Activated T-cell treated with anti-CD3 and anti-CD28 coated beads, Interleukin-2, amount 50 U/mL, for 72 hours (primary cell): ENCODE results near the gene MDN1. TPM values are rescaled to one million over a fixed set of nuclear protein-coding genes. Genes with fewer than 3 reads are reported as not detected.
"Not testable (repeated sequence)": the region's sequence is repeated elsewhere in the genome, so short reads cannot be mapped to it uniquely, and the experiment has no call there.

ENCODE experiments used
- ATAC-seq, 2 donors: fragments of 150-1000 bp; cut with Tn5 transposase; replicated peaks in 1 of 2; 2 replicates each; pipeline ENCODE4 v1.10.0; 2021; ENCODE audit warnings: moderate library complexity in 2 of 2, mild to moderate bottlenecking in 1 of 2
- DNase-seq, 2 donors: peaks; one replicate each; pipeline ENCODE4 v3.0.0; 2021 to 2022; ENCODE audit warnings: mixed read lengths in 1 of 2
- H3K27ac Mint-ChIP-seq: one replicate; pipeline ENCODE4 v1.8.0; 2022; ENCODE audit warnings: mild to moderate bottlenecking, moderate library complexity, mixed read lengths
- H3K27me3 Mint-ChIP-seq: one replicate; pipeline ENCODE4 v1.8.0; 2022; ENCODE audit warnings: low read depth, mixed read lengths
- H3K36me3 Mint-ChIP-seq, 2 donors: one replicate each; pipeline ENCODE4 v1.8.0; 2022; ENCODE audit warnings: mixed read lengths in 2 of 2, mild to moderate bottlenecking in 1 of 2; ENCODE audit not compliant: insufficient read depth in 2 of 2
- H3K4me1 Mint-ChIP-seq: one replicate; pipeline ENCODE4 v1.8.0; 2022; ENCODE audit warnings: low read depth, mixed read lengths
- H3K4me3 Mint-ChIP-seq, 2 donors: one replicate each; pipeline ENCODE4 v1.8.0; 2022; ENCODE audit warnings: mild to moderate bottlenecking in 2 of 2, mixed read lengths in 2 of 2, moderate library complexity in 2 of 2
- H3K9me3 Mint-ChIP-seq, 2 donors: one replicate each; pipeline ENCODE4 v1.8.0; 2022; ENCODE audit warnings: mixed read lengths in 2 of 2
- total RNA-seq, 2 donors: library from RNA; stranded (reverse); gene quantifications; one replicate each; pipeline ENCODE4 v1.2.3, GENCODE V29; 2022

MDN1 gene
- total RNA-seq, 2 donors from 2014 or later: 41.0 to 48.2 TPM

- ATAC-seq (no peak), DNase-seq (no peak)
- Mint-ChIP-seq H3K36me3 (peaks cover 0 to 26% of the 10 kb centered on the region in 2 donors), H3K27me3 (no peaks in the 10 kb centered on the region), H3K4me3 (no peak overlapping the region), H3K9me3 (no peaks in the 10 kb centered on the region), H3K27ac (peak overlapping the region; percentile 68), H3K4me1 (peaks cover 15% of the 10 kb centered on the region)
Measured at GRCh38 chr6:89799756-89800155, 19.8 kb downstream of the MDN1 start.

DNA sequence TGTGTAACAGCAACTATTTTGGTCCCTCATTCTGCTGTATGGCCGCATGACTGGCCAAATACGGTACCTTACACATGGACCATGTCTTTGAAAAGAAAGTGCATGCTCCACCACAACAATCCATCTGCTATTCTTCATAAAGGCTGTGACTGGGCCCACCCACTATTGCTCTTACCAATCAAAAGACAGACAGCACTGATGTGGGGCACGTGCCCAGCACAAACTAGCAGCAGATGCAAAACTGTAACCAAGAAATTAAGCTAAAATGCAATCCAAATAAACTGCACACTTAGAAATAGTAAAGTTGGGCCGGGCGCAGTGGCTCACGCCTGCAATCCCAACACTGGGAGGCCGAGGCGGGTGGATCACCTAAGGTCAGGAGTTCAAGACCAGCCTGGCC, 20.5 kb downstream of the MDN1 start:
- no peak for ATAC-seq

DNA sequence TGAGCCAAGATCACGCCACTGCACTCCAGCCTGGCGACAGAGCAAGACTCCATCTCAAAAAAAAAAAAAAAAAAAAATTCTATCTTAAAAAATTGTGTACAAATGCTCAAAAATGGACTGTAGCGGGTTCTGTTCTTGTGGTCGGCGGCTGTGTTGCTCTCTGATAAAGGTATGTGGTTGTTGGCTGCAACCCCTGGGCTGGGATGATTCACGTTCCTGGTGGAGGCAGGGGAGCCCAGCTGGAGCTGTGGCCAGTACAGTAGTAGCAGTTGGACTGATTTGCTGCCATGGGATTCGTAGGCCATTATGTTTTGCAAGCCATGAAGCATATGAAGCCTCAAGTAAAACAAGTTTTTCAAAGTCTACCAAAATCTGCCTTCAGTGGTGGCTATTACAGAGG, 22.3 kb downstream of the MDN1 start:
- peaks cover 35% of the 10 kb centered on the region for H3K4me1 Mint-ChIP-seq
- no peaks in the 10 kb centered on the region for H3K27me3 Mint-ChIP-seq
- H3K36me3 Mint-ChIP-seq: peaks cover 4 to 43% of the 10 kb centered on the region in 2 donors
- DNase-seq: no peak
- no peaks in the 10 kb centered on the region for H3K9me3 Mint-ChIP-seq
- H3K4me3 Mint-ChIP-seq: no peak overlapping the region
- ATAC-seq: no peak
- peak overlapping the region; percentile 72 for H3K27ac Mint-ChIP-seq

More for the DNA sequence above, 20.5 kb downstream of the MDN1 start:
- H3K36me3 Mint-ChIP-seq: peaks cover 0 to 31% of the 10 kb centered on the region in 2 donors
- H3K27ac Mint-ChIP-seq: no peak overlapping the region
- no peaks in the 10 kb centered on the region for H3K9me3 Mint-ChIP-seq
- H3K4me1 Mint-ChIP-seq: peaks cover 22% of the 10 kb centered on the region
- DNase-seq: no peak
- no peaks in the 10 kb centered on the region for H3K27me3 Mint-ChIP-seq
- no peak overlapping the region for H3K4me3 Mint-ChIP-seq

GRCh38 chr6:89794324-89794723, 25.3 kb downstream of the MDN1 start:
- Mint-ChIP-seq H3K4me3 (peak overlapping the region; percentile 38 to 66), H3K4me1 (peaks cover 30% of the 10 kb centered on the region), H3K27ac (peak overlapping the region; percentile 72), H3K36me3 (peaks cover 4 to 43% of the 10 kb centered on the region in 2 donors), H3K9me3 (no peaks in the 10 kb centered on the region), H3K27me3 (no peaks in the 10 kb centered on the region)
- DNase-seq (no peak), ATAC-seq (peak; percentile 51 to 58)

DNA sequence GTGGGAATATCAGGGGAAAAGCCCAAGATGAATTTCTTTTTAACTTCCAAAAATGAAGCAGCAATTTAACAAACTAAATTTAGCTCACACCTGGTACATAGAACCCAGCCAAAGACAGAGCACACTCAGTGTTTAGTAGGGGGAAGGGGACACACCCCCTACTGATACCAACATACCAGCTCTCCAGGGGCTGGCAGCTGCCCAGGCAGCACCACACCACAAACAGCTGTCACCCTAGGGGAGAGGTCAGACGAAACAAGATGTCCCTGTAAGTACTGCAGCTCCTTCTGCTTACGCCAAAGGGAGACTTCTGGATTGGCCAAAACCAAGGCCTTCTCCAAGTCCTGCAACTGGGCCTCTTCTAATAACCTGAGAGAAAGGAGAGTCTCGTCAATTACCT, 26.0 kb downstream of the MDN1 start:
- Mint-ChIP-seq H3K4me1 (peaks cover 29% of the 10 kb centered on the region), H3K36me3 (peaks cover 4 to 41% of the 10 kb centered on the region in 2 donors), H3K9me3 (no peaks in the 10 kb centered on the region), H3K4me3 (no peak overlapping the region), H3K27me3 (no peaks in the 10 kb centered on the region), H3K27ac (peak overlapping the region; percentile 72)
- ATAC-seq (no peak), DNase-seq (no peak)

GRCh38 chr6:89792881-89793280, 26.7 kb downstream of the MDN1 start:
- H3K36me3 Mint-ChIP-seq: peaks cover 4 to 47% of the 10 kb centered on the region in 2 donors
- H3K4me3 Mint-ChIP-seq: peak overlapping the region in 1 of 2 donors; percentile 69
- ATAC-seq (peak in 1 of 2 donors; percentile 43), DNase-seq (peak in 1 of 2 donors; percentile 9)
- H3K4me1 Mint-ChIP-seq: peaks cover 29% of the 10 kb centered on the region
- H3K9me3 Mint-ChIP-seq: no peaks in the 10 kb centered on the region
- H3K27me3 Mint-ChIP-seq: no peaks in the 10 kb centered on the region
- peak overlapping the region; percentile 56 for H3K27ac Mint-ChIP-seq

DNA sequence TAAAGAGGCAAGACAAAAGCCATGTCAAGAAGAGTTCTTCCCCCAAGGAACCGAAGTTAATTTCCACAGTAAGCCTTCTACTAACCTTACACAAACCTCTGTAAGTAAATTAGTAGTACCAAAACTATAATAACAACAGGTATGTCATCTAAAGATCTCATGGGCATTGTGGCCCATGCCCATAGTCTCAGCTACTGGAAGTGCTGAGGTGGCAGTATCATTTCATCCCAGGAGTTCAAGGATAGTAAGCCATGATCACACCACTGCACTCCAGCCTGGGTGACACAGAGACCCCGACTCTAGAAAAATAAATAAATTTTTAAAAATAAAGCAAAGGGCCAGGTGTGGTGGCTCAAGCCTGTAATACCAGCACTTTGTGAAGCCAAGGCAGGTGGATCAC, 29.2 kb downstream of the MDN1 start:
- Mint-ChIP-seq H3K9me3 (no peaks in the 10 kb centered on the region), H3K27ac (no peak overlapping the region), H3K4me3 (no peak overlapping the region), H3K4me1 (peaks cover 26% of the 10 kb centered on the region), H3K36me3 (peaks cover 6 to 48% of the 10 kb centered on the region in 2 donors), H3K27me3 (no peaks in the 10 kb centered on the region)
- DNase-seq (no peak), ATAC-seq (no peak)

GRCh38 chr6:89789980-89790379, 29.6 kb downstream of the MDN1 start:
- Mint-ChIP-seq H3K4me3 (no peak overlapping the region), H3K9me3 (no peaks in the 10 kb centered on the region), H3K27ac (no peak overlapping the region), H3K4me1 (peaks cover 22% of the 10 kb centered on the region), H3K36me3 (peaks cover 8 to 48% of the 10 kb centered on the region in 2 donors), H3K27me3 (no peaks in the 10 kb centered on the region)
- no peak for DNase-seq
- no peak for ATAC-seq

GRCh38 chr6:89787660-89788328, 31.8 kb downstream of the MDN1 start:
- H3K9me3 Mint-ChIP-seq: no peaks in the 10 kb centered on the region
- no peak overlapping the region for H3K27ac Mint-ChIP-seq
- ATAC-seq (no peak), DNase-seq (no peak)
- H3K4me3 Mint-ChIP-seq: no peak overlapping the region
- no peaks in the 10 kb centered on the region for H3K4me1 Mint-ChIP-seq
- H3K36me3 Mint-ChIP-seq: peaks cover 9 to 43% of the 10 kb centered on the region in 2 donors
- no peaks in the 10 kb centered on the region for H3K27me3 Mint-ChIP-seq

DNA sequence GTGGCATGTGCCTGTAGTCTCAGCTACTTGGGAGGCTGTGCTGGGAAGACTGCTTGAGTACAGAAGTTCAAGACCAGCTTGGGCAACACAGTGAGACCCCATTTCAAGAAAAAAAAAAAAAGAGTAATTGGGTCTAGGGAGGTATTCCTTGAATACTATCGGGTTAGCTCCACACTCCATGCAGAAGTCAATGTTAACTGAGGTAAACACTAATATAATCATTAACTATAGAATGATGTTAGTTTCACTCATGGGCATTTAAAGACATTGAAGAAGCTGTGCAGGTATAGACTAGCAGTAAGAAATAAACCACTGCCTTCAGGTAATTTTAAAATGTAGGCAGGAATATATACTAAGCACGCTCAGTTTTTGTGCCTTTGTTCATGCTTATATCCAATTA, 32.6 kb downstream of the MDN1 start:
- Mint-ChIP-seq H3K27me3 (no peaks in the 10 kb centered on the region), H3K4me1 (no peaks in the 10 kb centered on the region), H3K36me3 (peaks cover 10 to 44% of the 10 kb centered on the region in 2 donors), H3K4me3 (no peak overlapping the region), H3K9me3 (no peaks in the 10 kb centered on the region), H3K27ac (no peak overlapping the region)
- no peak for ATAC-seq
- DNase-seq: no peak

- Mint-ChIP-seq H3K27ac (no peak overlapping the region), H3K27me3 (no peaks in the 10 kb centered on the region), H3K4me3 (no peak overlapping the region), H3K4me1 (no peaks in the 10 kb centered on the region), H3K9me3 (no peaks in the 10 kb centered on the region), H3K36me3 (peaks cover 13 to 54% of the 10 kb centered on the region in 2 donors)
- no peak for DNase-seq
- no peak for ATAC-seq
Measured at GRCh38 chr6:89784838-89785237, 34.8 kb downstream of the MDN1 start.

GRCh38 chr6:89783293-89783692, 36.3 kb downstream of the MDN1 start:
- H3K36me3 Mint-ChIP-seq: peaks cover 15 to 52% of the 10 kb centered on the region in 2 donors
- not testable (repeated sequence) for H3K27ac Mint-ChIP-seq, H3K27me3 Mint-ChIP-seq, H3K4me3 Mint-ChIP-seq, ATAC-seq, DNase-seq, H3K9me3 Mint-ChIP-seq, H3K4me1 Mint-ChIP-seq

- peaks cover 15 to 49% of the 10 kb centered on the region in 2 donors for H3K36me3 Mint-ChIP-seq
- H3K4me3 Mint-ChIP-seq: no peak overlapping the region
Measured at GRCh38 chr6:89782222-89782621, 37.4 kb downstream of the MDN1 start.

More at GRCh38 chr6:89782222-89782621, 37.4 kb downstream of the MDN1 start:
- Mint-ChIP-seq H3K4me1 (no peaks in the 10 kb centered on the region), H3K27me3 (no peaks in the 10 kb centered on the region), H3K9me3 (no peaks in the 10 kb centered on the region), H3K27ac (no peak overlapping the region)
- DNase-seq (no peak), ATAC-seq (no peak)
